Lung (tissue), 12 donors: ENCODE data around the gene CAPZA1. TPM values are rescaled to one million over a fixed set of nuclear protein-coding genes. Genes with fewer than 3 reads are reported as not detected.

Experiments used
- ATAC-seq: fragments of 200-7000 bp; cut with Tn5 transposase; one replicate; pipeline ENCODE4 v1.9.1; 2020; ENCODE audit warnings: moderate number of reproducible peaks; ENCODE audit not compliant: insufficient read depth, low FRiP score
- DNase-seq, 3 donors: peaks; one replicate each; pipeline ENCODE4 v3.0.0-alpha.2; 2013 to 2017
- H3K27ac ChIP-seq, 2 donors: one replicate each; pipeline ENCODE4 v1.5.1; 2013; ENCODE audit warnings: mild to moderate bottlenecking in 2 of 2, moderate library complexity in 2 of 2, control low read depth in 1 of 2, inconsistent platforms in 1 of 2, low read depth in 1 of 2, low read length in 1 of 2
- H3K27me3 ChIP-seq, 3 donors: one replicate each; pipeline ENCODE4 v1.5.1; 2013; ENCODE audit warnings: low read length in 2 of 3; ENCODE audit not compliant: control insufficient read depth in 3 of 3, insufficient read depth in 3 of 3
- H3K36me3 ChIP-seq, 4 donors: one replicate each; pipeline ENCODE4 v1.5.1; 2013; ENCODE audit warnings: low read length in 4 of 4, mild to moderate bottlenecking in 1 of 4, moderate library complexity in 1 of 4; ENCODE audit not compliant: control insufficient read depth in 4 of 4, insufficient read depth in 4 of 4
- H3K4me1 ChIP-seq, 5 donors: one replicate each; pipeline ENCODE4 v1.5.1; 2013; ENCODE audit warnings: low read length in 5 of 5, mild to moderate bottlenecking in 2 of 5, moderate library complexity in 1 of 5; ENCODE audit not compliant: control insufficient read depth in 5 of 5, insufficient read depth in 5 of 5
- H3K4me3 ChIP-seq: one replicate; pipeline ENCODE4 v1.5.1; 2013; ENCODE audit warnings: mild to moderate bottlenecking, control low read depth, moderate library complexity
- H3K9ac ChIP-seq, 2 donors: one replicate each; pipeline ENCODE4 v1.5.1; 2013; ENCODE audit warnings: low read length in 2 of 2, control low read depth in 1 of 2; ENCODE audit not compliant: insufficient read depth in 1 of 2
- H3K9me3 ChIP-seq, 4 donors: one replicate each; pipeline ENCODE4 v1.5.1; 2013; ENCODE audit warnings: low read length in 3 of 4, mild to moderate bottlenecking in 1 of 4, moderate library complexity in 1 of 4; ENCODE audit not compliant: control insufficient read depth in 4 of 4, insufficient read depth in 3 of 4
- CTCF ChIP-seq: IDR thresholded peaks from 2 replicates; pipeline ENCODE4 v1.5.1; 2012; ENCODE audit warnings: mild to moderate bottlenecking; ENCODE audit errors: control extremely low read depth, extremely low read depth
- WGBS, 2 donors: extraction: QIAGEN DNeasy Blood & Tissue Kit; methylation state at CpG; one replicate each; pipeline ENCODE4 v1.1.7; 2013; 5-methylcytosine and 5-hydroxymethylcytosine counted together
- polyA plus RNA-seq, 2 donors: library from polyadenylated mRNA; stranded (reverse); fragments of 200-250 nt; gene quantifications; one replicate each; pipeline ENCODE4 v1.2.1, GENCODE V29; 2013
- total RNA-seq, 2 donors: library from RNA; depleted of rRNA in 1 of 2; stranded (reverse); fragments of >200 nt in 1 of 2; gene quantifications; one replicate each; pipeline ENCODE4 v1.2.1, GENCODE V29; 2014 to 2021
- donor health status: control.
- donor health status: control.
- donor health status: Bipolar disorder and iron deficiency.
- donor health status: healthy.
- donor health status: DM: yes; HTN: yes; CAD: no.

CAPZA1 gene
- total and polyA plus RNA-seq, 4 donors = 72.3 to 167 (median 106) TPM

- no peak overlapping the region for H3K27ac ChIP-seq
- no peaks in the 10 kb centered on the region for H3K9me3 ChIP-seq
- WGBS, 2 donors = 96 to 97% methylated on average over 3 of the region's 3 CpGs
These were observed 88.9 kb downstream of the CAPZA1 start for GRCh38 chr1:112708489-112708888.

GRCh38 chr1:112710159-112710558 lies 90.5 kb downstream of the CAPZA1 start:
- 95 to 99% methylated on average over 7 of the region's 7 CpGs for WGBS, 2 donors

More at GRCh38 chr1:112708489-112708888, 88.9 kb downstream of the CAPZA1 start:
- Histone ChIP-seq H3K36me3 (no peaks in the 10 kb centered on the region), H3K4me3 (no peak overlapping the region), H3K9ac (no peak overlapping the region), H3K4me1 (peaks cover 3 to 28% (median 12%) of the 10 kb centered on the region in 5 donors), H3K27me3 (peaks cover 0 to 8% (median 0%) of the 10 kb centered on the region in 3 donors)
- TF ChIP-seq CTCF = no peak
- no peak for DNase-seq
- no peak for ATAC-seq

DNA sequence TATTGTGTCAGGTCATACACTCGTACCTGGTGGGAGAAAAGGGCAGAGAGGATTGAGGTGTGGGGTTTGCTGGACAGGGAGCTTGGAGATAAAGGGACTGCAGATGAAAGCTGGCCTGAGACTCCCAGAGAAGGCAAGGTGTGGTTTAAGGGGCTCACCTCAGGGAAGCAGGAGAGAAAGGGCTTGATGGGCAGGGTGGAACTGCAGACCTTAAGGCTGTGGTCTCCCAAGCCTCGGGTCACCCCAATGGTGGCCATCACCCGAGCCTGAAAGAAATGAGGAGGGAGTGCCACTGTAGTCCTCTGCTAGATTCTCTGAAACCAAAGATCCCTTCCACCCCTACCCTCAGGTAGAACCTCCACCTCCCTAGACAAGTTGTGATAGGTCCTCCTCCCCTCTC lies 91.0 kb downstream of the CAPZA1 start:
- WGBS, 2 donors = 88 to 91% methylated on average over 3 of the region's 3 CpGs
- Histone ChIP-seq H3K4me1 (peaks cover 0 to 25% (median 5%) of the 10 kb centered on the region in 5 donors), H3K36me3 (no peaks in the 10 kb centered on the region), H3K9ac (no peak overlapping the region), H3K4me3 (no peak overlapping the region), H3K27ac (no peak overlapping the region), H3K27me3 (peaks cover 0 to 15% (median 0%) of the 10 kb centered on the region in 3 donors), H3K9me3 (no peaks in the 10 kb centered on the region)
- ATAC-seq (no peak), DNase-seq (no peak)
- no peak for TF ChIP-seq CTCF

More at GRCh38 chr1:112710159-112710558, 90.5 kb downstream of the CAPZA1 start:
- Histone ChIP-seq H3K27me3 (peaks cover 0 to 15% (median 0%) of the 10 kb centered on the region in 3 donors), H3K27ac (no peak overlapping the region), H3K36me3 (no peaks in the 10 kb centered on the region), H3K4me1 (peaks cover 0 to 28% (median 9%) of the 10 kb centered on the region in 5 donors), H3K9ac (no peak overlapping the region), H3K4me3 (no peak overlapping the region), H3K9me3 (no peaks in the 10 kb centered on the region)
- TF ChIP-seq CTCF = no peak
- no peak for ATAC-seq
- no peak for DNase-seq

DNA sequence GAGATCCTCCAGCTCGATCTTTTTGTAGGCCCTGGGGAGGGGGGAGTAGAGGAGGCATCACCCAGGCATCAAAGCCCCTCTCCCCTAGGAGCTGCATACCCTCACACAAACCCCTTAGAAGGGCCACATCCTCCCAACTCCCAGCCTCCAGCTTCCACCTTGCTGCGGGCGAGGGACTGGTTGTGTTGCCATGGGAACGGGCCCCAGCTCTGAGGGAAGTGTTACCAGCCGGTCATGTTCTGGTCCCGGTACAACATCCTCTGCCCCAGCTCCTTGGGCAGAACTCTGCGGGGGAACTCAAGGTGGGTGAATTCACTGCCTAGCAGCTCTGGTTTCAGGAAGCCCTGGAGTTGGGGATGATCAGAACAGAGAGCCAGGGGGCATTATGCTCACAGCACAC lies 91.4 kb downstream of the CAPZA1 start:
- WGBS, 2 donors = 63 to 73% methylated on average over 7 of the region's 7 CpGs

More for the DNA sequence above, 91.4 kb downstream of the CAPZA1 start:
- Histone ChIP-seq H3K9me3 (no peaks in the 10 kb centered on the region), H3K36me3 (no peaks in the 10 kb centered on the region), H3K9ac (no peak overlapping the region), H3K4me1 (peaks cover 0 to 25% (median 5%) of the 10 kb centered on the region in 5 donors), H3K27me3 (peaks cover 0 to 15% (median 0%) of the 10 kb centered on the region in 3 donors), H3K27ac (no peak overlapping the region), H3K4me3 (no peak overlapping the region)
- ATAC-seq (no peak), DNase-seq (no peak)
- no peak for TF ChIP-seq CTCF
